Measurements from ENCODE around the gene STIM1. TPM values are rescaled to one million over a fixed set of nuclear protein-coding genes. Genes with fewer than 3 reads are reported as not detected.

The STIM1 gene
- 26.8 and 29.6 TPM in 2 replicates for total RNA-seq

GRCh38 chr11:3854977-3855807 is at the start of gene STIM1:
Gene STIM1, plus strand, starts transcription at chr11:3855664. Its CDS starts 607 bp downstream, at chr11:3856271.

GRCh38 chr11:3807909-3808860 is 47.3 kb upstream of the STIM1 start, which contains the start of gene PGAP2:
Gene PGAP2, plus strand, starts transcription at chr11:3808560. Its CDS starts 2,700 bp downstream, at chr11:3811260.

GRCh38 chr11:3840870-3841425 is 14.5 kb upstream of the STIM1 start, which contains the start of gene RHOG:
Gene RHOG, minus strand, starts transcription at chr11:3840959. Its CDS starts 12,821 bp downstream, at chr11:3828138.

DNA sequence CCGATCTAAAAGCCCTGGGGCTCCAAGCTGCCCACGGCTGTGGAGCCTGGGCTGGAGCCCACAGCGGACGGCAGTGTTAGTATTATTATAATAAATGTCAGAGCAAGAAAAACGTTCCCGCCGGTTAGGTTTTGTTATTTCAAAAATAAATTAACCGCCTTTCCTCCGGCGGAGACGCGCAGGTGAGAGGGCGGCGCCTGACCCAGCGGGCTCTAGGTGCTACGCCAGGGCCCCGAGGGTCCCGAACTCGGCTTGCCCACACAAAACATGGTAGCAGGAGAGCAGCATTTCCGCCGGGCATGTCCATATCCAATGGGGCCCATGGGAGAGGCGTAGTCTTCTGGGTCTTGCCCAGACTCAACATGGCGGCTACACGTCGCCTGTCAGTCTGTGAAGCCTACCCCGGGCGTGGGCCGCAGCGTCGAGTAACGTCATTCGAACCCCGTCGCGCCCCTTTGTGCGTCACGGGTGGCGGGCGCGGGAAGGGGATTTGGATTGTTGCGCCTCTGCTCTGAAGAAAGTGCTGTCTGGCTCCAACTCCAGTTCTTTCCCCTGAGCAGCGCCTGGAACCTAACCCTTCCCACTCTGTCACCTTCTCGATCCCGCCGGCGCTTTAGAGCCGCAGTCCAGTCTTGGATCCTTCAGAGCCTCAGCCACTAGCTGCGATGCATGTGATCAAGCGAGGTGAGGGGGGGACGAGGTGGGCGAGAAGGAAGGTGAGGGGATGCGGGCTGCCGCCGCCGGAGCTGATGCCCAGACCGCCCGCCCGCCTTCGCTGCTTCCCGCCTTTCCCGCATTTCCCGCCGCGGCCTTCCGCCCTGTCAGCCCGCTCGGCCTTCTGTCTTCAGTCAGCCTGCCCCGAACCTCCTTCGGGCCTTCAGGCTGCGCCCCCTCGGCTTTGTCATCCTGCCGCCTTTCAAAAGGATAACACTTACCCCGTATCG is 239.2 kb downstream of the STIM1 start, which contains the start of gene RRM1:
RRM1 (plus strand) TSS at position 452 of the 944 bp plus-strand sequence; CDS start at position 666, 214 bp downstream.

Other genes starting within 250 kb of the STIM1 start
- gene ART5, start 213.7 kb upstream of the STIM1 start, total RNA-seq = not detected in 2 replicates
- not detected in 2 replicates for gene ART1, start 210.5 kb upstream of the STIM1 start, total RNA-seq
- 0.63 TPM in 1 of 2 replicates, not detected in the other for gene CHRNA10, start 184.3 kb upstream of the STIM1 start, total RNA-seq
- gene NUP98, start 58.1 kb upstream of the STIM1 start, total RNA-seq = 73.9 and 74.6 TPM in 2 replicates
- gene PGAP2, start 47.1 kb upstream of the STIM1 start, total RNA-seq = 22.4 and 31.9 TPM in 2 replicates
- gene RHOG, start 14.7 kb upstream of the STIM1 start, total RNA-seq = 41.2 and 49.9 TPM in 2 replicates
- gene RRM1, start 239.1 kb downstream of the STIM1 start, total RNA-seq = 105 and 119 TPM in 2 replicates